Nephron (organoid): ENCODE data around the gene TRPM2.
A peak's percentile ranks its signal among the peaks of the same experiment; 100 is the strongest.

ENCODE experiments used
- H3K27ac Mint-ChIP-seq, 3 experiments: 2 replicates each; pipeline ENCODE4 v1.8.0; 2020; ENCODE audit warnings: mixed read lengths in 3 of 3, mild to moderate bottlenecking in 2 of 3, moderate library complexity in 1 of 3
- H3K27me3 Mint-ChIP-seq: 2 replicates; pipeline ENCODE4 v1.8.0; 2021; ENCODE audit warnings: low read depth, mild to moderate bottlenecking, moderate library complexity, mixed read lengths
- H3K36me3 Mint-ChIP-seq: 2 replicates; pipeline ENCODE4 v1.8.0; 2020; ENCODE audit warnings: low read depth, mixed read lengths
- H3K4me1 Mint-ChIP-seq: 2 replicates; pipeline ENCODE4 v1.8.0; 2020; ENCODE audit warnings: mixed read lengths
- H3K4me3 Mint-ChIP-seq, 3 experiments: 2 replicates each; pipeline ENCODE4 v1.8.0; 2020; ENCODE audit warnings: mild to moderate bottlenecking in 3 of 3, mixed read lengths in 3 of 3, moderate library complexity in 2 of 3
- H3K9me3 Mint-ChIP-seq: 2 replicates; pipeline ENCODE4 v1.8.0; 2020; ENCODE audit warnings: mixed read lengths
- TF ChIP-seq, protein P1 (sequence below), 3 experiments: fragments of 200-600 bp; sonication (generic); IDR thresholded peaks; one replicate each; pipeline ENCODE4 v1.5.0; 2021; ENCODE audit warnings: antibody characterized with exemption in 3 of 3; ENCODE audit not compliant: unreplicated experiment in 3 of 3

Gene TRPM2

GRCh38 chr21:44441581-44442265 lies 88.3 kb downstream of the TRPM2 start:
- no peaks in the 10 kb centered on the region for H3K9me3 Mint-ChIP-seq
- H3K4me3 Mint-ChIP-seq = no peak overlapping the region
- H3K27me3 Mint-ChIP-seq = peaks cover 3% of the 10 kb centered on the region
- no peaks in the 10 kb centered on the region for H3K36me3 Mint-ChIP-seq
- TF ChIP-seq, protein P1, sequence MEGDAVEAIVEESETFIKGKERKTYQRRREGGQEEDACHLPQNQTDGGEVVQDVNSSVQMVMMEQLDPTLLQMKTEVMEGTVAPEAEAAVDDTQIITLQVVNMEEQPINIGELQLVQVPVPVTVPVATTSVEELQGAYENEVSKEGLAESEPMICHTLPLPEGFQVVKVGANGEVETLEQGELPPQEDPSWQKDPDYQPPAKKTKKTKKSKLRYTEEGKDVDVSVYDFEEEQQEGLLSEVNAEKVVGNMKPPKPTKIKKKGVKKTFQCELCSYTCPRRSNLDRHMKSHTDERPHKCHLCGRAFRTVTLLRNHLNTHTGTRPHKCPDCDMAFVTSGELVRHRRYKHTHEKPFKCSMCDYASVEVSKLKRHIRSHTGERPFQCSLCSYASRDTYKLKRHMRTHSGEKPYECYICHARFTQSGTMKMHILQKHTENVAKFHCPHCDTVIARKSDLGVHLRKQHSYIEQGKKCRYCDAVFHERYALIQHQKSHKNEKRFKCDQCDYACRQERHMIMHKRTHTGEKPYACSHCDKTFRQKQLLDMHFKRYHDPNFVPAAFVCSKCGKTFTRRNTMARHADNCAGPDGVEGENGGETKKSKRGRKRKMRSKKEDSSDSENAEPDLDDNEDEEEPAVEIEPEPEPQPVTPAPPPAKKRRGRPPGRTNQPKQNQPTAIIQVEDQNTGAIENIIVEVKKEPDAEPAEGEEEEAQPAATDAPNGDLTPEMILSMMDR (IDR thresholded peaks at IDR 0.05; ENCODE audit: unreplicated experiment in 3 of 3) = no peak
- peaks cover 11% of the 10 kb centered on the region for H3K4me1 Mint-ChIP-seq
- H3K27ac Mint-ChIP-seq = no peak overlapping the region

- Mint-ChIP-seq H3K27ac (no peak overlapping the region), H3K4me1 (peaks cover 11% of the 10 kb centered on the region), H3K9me3 (no peaks in the 10 kb centered on the region), H3K4me3 (no peak overlapping the region), H3K36me3 (no peaks in the 10 kb centered on the region), H3K27me3 (peaks cover 3% of the 10 kb centered on the region)
- TF ChIP-seq, protein P1 (IDR thresholded peaks at IDR 0.05; ENCODE audit: unreplicated experiment in 3 of 3) = no peak
These were observed 89.1 kb downstream of the TRPM2 start for GRCh38 chr21:44442266-44443125.

DNA sequence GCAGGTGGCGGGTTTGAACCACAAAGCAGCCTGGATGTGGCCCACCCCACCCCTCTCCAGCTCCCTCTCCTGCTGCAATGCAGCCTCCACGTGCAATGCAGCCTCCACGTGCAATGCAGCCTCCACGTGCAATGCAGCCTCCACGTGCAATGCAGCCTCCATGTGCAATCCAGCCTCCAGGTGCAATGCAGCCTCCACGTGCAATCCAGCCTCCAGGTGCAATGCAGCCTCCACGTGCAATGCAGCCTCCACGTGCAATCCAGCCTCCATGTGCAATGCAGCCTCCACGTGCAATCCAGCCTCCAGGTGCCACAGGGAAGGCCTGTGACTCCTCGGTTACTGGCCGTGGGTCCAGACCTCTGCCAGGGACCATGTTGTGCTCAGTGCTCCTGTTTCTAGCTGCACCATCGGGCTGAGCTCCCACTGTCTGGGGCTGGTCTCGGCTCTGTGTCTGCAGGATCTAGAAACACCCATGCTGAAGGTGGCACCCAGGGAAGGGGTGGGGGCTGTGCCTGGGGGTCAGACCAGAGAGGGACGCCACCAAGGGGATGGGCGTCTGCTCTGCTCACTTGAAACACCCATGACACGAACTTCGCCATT lies 90.0 kb downstream of the TRPM2 start:
- H3K4me1 Mint-ChIP-seq = peaks cover 11% of the 10 kb centered on the region
- TF ChIP-seq, protein P1 (IDR thresholded peaks at IDR 0.05; ENCODE audit: unreplicated experiment in 3 of 3) = no peak
- H3K4me3 Mint-ChIP-seq = no peak overlapping the region
- H3K36me3 Mint-ChIP-seq = no peaks in the 10 kb centered on the region
- H3K27me3 Mint-ChIP-seq = peaks cover 3% of the 10 kb centered on the region
- H3K27ac Mint-ChIP-seq = no peak overlapping the region
- H3K9me3 Mint-ChIP-seq = no peaks in the 10 kb centered on the region

DNA sequence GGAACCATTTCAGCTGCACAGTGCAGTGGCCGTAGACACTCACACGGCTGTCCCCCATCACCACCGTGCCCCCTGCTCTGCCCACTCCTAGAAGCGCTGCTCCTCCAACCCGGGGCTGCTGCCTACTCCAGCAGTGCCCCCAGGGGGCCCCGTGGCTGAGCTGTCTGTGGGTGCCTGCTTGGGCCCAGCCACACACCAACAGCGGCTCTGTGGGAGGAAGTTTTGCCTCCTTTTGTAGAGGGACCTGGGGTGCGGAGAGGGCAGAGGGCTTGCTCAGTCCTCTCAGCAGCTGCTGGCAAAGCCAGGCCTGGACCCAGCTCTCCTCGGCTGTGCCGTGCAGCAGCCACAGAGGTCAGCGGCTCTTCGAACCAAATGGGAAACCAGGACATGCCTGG lies 90.5 kb downstream of the TRPM2 start:
- Mint-ChIP-seq H3K9me3 (no peaks in the 10 kb centered on the region), H3K36me3 (no peaks in the 10 kb centered on the region), H3K4me3 (no peak overlapping the region), H3K27me3 (peaks cover 4% of the 10 kb centered on the region), H3K4me1 (peaks cover 11% of the 10 kb centered on the region), H3K27ac (no peak overlapping the region)
- TF ChIP-seq, protein P1 (IDR thresholded peaks at IDR 0.05; ENCODE audit: unreplicated experiment in 3 of 3) = no peak

- H3K27me3 Mint-ChIP-seq = peaks cover 9% of the 10 kb centered on the region
- no peaks in the 10 kb centered on the region for H3K36me3 Mint-ChIP-seq
- no peaks in the 10 kb centered on the region for H3K9me3 Mint-ChIP-seq
- H3K4me3 Mint-ChIP-seq = no peak overlapping the region
- TF ChIP-seq, protein P1 (IDR thresholded peaks at IDR 0.05; ENCODE audit: unreplicated experiment in 3 of 3) = no peak
- peak overlapping the region in 1 of 3 experiments; percentile 94 for H3K27ac Mint-ChIP-seq
- H3K4me1 Mint-ChIP-seq = peaks cover 11% of the 10 kb centered on the region
These were observed 91.0 kb downstream of the TRPM2 start for GRCh38 chr21:44444286-44444931.
